Cerebellar nuclear complex (tissue), 1 donor: ENCODE data around the gene TRPV2.

ENCODE experiments used
- DNase-seq, 2 experiments: peaks; one replicate each; lab custom pipeline; 2025; lab: John Stamatoyannopoulos, UW

Gene TRPV2

DNA sequence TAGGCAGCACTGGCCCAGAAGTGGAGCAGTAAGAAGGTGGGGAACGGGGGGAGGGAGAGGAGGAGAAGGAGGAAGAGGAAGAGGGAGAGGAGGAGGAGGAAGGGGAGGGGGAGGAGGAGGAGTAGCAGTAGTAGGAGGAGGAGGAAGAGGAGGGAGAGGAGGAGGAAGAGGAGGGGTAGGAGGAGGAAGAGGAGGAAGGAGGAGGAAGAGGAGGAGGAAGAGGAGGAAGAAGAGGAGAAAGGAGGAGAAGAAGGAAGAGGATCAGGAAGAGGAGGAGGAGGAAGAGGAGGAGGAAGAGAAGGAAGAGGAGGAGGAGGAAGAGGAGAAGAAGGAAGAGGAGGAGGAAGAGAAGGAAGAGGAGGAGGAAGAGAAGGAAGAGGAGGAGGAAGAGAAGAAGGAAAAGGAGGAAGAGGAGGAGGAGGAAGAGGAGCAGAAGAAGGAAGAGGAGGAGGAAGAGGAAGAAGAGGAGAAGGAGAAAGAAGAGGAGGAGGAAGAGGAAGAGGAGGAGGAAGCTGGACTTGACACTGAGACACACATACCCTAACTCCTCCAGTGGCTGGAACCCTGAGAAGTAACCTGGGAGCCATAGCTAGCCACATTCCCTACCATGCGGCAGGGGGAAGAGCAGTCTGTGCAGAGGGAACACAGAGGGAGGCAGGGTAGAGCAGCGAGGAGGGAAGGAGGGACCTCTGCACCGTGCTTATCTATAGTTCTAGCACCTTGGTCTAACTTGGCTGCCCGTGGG lies 40.8 kb downstream of the TRPV2 start:
- DNase-seq = no peak

DNA sequence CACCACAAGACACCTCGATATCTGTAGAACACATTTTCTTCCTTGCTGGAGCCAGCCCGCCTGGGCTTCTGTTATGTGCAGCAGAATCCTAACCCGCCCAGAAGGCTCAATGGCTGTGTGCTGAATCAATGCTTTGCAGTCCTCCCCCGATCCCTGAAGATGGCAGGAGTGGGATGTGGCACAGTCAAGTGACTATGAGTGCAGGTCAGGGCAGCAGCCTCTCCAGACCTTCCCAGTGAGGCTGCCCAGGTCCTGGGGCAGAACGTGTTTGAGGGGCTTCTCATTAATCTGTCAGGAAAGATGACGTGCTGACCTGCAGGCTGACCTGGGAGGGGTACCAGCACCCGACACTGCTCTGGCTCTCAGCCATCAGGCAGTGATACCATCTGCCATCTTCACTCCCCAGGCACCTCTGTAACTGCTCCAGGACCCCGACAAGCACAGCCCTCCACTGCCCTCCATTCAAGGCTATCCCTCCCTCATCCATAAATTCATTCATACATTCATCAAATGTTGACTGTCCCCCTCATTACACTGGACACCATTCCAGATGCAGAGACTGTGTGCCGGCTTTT lies 41.5 kb downstream of the TRPV2 start:
- no peak for DNase-seq

- no peak for DNase-seq
These were observed 43.9 kb downstream of the TRPV2 start for GRCh38 chr17:16459271-16459670.

- DNase-seq = no peak
These were observed 44.6 kb downstream of the TRPV2 start for GRCh38 chr17:16459855-16460550.

GRCh38 chr17:16460796-16461605 lies 45.6 kb downstream of the TRPV2 start:
- DNase-seq = no peak

- DNase-seq = no peak
These were observed 46.2 kb downstream of the TRPV2 start for GRCh38 chr17:16461606-16461866.

DNA sequence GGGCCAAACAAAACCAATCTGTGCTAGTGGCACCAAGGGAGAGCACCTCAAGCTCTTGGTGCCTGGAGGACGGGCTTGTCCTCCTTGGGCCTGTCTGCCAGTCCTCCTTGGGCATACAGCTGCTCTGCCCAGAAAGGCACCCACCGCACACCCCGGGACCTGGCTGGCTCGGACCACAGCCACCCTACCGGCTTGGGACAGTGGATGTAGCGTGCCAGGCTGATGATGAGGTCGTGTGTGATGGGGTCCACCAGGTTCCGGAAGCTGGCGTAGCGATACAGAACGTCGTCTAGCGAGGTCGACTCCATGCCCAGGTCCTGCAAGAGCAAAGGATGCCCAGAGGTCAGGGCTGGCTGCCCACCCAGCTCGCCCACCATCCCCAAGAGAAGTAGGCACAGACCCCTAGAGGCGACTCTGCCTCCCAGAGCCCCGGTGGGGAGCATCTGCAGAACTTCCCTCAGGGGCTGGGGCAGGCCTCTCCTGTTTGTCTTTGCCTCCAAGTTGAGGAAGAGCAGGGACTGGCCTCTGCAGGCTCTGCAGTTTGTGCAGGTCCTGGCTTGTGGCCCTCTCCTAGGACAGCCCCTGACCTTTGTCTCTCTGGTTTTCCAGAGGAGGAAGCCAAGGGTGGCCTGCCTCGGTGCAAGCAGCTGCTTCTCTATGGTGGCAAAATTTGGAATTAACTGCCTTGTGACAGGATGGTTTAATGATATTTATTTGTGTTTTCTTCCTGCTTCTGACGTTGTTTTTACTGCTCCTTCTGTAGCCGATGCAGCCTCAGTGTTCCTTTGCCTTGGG lies 46.9 kb downstream of the TRPV2 start:
- no peak for DNase-seq

DNA sequence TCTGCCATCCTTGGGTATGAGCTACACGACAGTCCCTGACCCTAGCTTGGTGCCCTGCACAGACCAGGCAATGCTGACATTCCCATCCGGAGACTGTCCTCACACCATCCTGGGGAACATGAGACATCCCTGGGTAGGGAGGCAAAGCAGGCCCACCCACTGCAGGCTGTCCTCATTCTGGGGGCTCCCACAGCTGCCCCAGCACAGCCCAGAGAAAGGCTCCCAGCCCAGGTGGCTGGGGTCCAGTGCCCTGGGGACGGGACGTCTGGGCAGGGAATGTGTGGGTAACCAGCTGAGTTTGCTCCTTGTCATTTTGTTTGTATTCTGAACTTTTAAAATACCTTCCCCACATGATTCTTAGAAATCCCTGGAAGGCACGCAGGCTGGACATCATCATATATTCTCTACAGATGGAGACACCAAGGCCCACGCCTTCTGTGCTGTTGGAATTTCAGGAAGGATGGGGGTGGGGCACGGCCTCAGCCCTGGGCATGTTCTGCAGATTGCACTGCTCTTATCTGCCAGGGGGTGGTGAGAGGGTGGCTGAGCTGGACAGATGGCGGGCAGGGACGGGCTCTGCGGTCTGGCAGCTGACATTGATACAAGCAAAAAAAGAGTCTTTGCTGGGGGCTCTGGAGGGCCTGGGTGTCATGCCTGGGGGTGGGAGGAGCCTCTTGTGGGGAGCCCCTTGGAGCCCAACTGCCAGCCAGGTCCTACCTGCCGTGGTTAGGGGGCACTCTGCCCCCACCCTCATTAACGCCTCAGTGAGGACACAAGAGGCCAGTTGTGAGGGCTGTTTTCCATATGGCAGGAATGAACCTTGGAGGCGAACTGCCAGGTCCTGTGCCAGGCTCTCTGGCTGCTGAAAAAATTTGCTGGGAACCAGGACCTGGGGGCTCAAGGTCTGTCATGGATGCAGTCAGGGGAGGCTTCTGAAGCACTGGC lies 48.3 kb downstream of the TRPV2 start:
- peak in 1 of 2 experiments; percentile 68 for DNase-seq

DNA sequence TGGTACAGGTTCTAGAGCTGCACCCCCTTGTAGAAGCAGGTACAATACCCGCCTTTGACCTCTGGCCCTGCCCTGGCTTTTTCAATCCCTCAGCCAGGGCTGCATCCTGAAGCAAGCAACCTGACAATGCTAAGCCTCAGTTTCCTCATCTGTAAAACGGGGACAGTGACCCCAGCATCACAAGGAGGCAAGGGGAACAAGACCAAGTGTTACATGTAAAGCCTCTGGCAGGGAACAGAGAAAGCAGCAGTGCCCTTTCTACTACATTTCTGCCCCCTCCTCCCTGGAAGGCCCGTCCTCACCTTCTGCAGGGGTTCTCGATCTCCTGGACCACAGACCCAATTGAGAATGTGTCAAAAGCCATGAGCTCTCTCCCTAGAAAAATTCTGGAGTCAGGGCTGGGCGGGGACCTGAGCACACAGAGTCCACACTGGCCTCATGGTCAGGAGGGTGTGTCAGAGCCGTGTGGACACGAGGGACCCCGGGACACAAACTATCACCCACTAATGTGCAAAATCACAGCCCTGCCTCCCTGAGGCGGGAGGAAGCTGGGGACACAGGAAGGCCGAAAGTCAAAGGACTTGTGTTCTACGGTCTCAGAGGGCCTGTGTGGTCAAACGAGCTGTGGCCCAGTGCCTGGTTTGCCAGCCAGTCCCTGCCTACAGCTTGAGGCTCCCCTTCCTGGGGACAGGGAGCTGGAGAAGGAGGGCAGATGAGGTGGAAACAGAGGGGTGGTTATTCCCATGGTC lies 49.1 kb downstream of the TRPV2 start:
- DNase-seq = no peak

- DNase-seq = no peak
These were observed 49.6 kb downstream of the TRPV2 start for GRCh38 chr17:16465052-16465312.

GRCh38 chr17:16465861-16466338 lies 50.5 kb downstream of the TRPV2 start:
- DNase-seq = no peak

DNA sequence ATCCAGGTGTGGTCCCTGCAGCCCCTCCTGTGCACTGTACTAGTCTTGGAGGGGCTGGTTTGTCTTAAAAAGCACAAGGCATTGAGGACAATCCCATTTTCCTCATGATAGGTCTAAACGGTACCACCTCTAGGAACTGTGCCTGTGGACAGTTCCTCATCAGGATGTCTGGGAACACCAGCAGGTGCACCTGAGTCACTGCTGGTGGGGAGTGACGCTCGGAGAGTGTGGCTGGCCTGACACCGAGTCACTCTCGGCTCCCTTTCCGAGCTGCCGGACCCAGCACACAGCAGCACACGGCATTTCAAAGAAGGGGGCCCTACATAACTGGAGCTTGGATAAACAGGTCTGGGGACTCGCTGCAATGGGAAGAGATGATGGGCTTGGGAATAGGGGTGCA lies 51.0 kb downstream of the TRPV2 start:
- DNase-seq = no peak

- DNase-seq = no peak
These were observed 51.7 kb downstream of the TRPV2 start for GRCh38 chr17:16467044-16467443.

GRCh38 chr17:16467886-16468285 lies 52.5 kb downstream of the TRPV2 start:
- DNase-seq = no peak

DNA sequence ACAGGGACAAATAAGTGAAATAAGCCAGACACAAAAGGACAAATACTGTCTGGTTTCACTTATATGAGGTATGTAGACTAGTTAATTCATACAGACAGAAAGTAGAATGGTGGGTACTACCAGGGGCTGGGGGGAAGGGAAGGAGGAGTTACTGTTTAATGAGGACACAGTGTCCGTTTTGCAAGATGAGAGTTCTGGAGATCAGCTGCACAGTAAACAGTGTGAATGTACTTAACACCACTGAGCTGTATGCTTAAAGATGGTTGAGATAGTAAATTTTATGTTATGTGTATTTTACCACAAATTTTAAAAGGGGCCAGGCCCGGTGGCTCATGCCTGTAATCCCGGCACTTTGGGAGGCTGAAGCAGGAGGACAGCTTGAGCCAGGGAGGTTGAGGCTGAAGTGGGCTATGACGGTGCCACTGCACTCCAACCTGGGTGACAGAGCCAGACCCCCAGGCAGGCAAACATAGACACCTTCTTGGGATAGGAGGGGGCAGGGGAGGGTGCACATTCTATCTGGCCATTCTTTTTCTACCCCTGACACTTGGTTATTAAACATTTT lies 53.1 kb downstream of the TRPV2 start:
- no peak for DNase-seq

DNA sequence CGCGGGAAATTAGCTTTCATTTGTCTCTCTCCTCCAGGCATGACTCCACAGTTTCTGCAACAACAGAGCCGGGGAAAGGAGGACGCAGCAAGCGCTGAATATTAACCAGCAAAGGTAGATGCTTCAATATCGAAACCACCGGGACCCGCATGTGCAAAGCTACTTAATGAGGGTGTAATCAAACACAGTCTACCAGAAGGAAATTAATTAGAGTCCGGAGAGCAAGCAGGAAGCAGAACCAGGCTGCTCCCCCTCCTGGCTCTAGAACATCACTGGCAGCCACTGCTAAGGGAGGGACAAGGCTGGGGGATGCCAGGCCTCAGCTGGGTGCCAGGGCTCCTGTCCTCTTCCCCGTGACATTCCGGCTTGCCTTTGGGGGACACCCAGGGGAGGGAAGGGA lies 54.9 kb downstream of the TRPV2 start:
- DNase-seq = no peak

- no peak for DNase-seq
These were observed 55.9 kb downstream of the TRPV2 start for GRCh38 chr17:16471295-16471694.

GRCh38 chr17:16472539-16472938 lies 57.2 kb downstream of the TRPV2 start:
- DNase-seq = no peak

DNA sequence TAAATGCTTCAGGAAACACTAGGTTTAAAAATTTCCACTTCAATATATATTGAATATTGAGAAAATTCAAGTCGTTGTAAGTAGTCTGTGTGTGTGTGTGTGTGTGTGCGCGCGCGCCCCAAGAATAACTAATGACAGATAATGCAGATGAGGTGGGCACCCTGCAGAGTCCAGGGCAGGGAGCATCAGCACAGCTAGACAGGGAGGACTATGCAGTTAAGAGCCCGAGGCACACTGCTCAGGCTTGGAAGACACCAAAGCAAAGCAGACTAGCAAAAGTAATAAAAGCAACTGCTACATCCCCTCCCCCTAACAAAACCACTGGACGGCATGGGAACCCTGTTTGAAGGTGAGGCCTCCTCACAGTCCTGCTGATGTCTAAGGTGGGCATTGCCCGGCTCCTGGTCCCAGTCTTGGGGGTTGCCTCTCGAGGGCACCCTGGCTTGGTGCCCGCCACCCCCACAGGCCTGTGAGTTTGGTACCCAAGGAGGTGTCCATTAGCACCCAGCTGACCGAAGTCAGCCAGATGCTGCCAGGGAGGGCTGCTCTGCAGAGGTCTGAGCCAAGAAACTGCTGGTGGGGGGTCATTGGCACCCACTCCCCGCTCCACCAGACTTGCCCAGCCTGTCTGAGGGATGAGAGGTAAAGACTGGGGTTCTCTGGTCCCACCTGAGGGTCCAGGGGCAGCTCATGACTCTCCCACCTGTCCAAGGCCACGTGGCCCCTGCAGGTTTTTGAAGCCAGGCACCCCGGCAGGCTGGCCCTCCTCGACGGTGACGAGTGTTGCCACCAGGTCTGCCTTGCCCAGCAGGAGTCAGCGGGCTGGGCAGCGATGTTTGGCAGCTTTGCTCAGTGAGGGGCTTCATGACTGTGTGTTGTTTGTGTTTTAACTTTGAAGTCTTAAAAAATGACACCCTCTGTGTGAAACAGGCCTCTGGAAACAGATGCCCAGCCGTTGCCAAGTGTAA lies 58.0 kb downstream of the TRPV2 start:
- no peak for DNase-seq
